GM18508 (cell line): Measurements from ENCODE around the gene GNAQ.

Experiments
- ATAC-seq: cut with Tn5 transposase; IDR thresholded peaks from one replicate; pipeline ENCODE4 v1.9.1; 2021; ENCODE audit warnings: moderate number of reproducible peaks; ENCODE audit not compliant: insufficient read depth, unreplicated experiment

Gene GNAQ

DNA sequence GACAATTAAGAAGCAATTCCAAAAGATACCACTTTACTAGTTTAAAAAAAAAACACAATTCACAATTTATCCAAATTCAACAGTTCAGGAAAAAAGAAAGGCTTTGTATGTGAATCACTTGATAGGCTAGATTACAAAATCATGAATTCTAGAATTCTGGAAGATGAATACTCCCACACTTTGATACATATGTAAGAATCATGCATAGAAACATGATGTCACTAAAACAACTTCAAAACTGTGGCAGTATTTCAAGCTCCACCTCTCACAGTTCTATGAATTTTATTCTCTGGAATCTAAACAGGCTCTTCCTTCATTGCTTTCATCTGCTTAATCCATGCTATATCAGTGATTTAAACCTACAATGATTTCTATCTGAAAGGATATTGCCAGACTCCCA is 51.0 kb downstream of the GNAQ start:
- no peak for ATAC-seq

DNA sequence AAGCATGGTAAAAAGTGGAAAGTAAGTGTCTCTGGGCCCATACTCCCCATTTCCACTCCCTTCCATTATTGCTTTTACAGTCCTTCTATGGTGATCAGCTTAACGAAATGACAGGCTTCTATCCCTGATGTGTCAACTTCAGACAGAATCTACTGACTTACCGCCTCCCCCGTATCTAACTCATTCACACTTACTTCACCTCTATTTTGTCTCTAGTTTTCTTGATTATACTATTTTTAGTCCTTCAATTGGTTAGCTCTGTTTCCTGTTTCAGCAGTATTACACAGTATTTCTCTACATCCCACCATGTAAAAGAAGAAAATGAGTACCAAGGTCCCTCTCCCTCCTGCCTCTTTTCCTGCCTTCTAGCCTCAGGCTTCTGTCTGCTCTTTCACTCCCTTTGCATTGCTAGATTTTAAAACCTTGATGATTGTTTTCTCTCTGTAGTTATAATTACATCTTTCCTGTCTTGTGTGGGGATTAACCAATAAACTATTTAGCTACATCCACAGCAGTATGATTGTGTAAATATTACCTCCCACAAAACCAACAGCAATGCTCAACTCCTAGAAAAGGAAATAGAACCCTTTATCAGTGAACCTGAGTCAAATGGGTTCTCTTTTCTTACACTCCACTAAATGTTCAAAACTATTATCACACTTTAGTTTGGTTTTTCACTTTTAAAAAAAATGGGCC is 53.4 kb downstream of the GNAQ start:
- ATAC-seq, result no peak

DNA sequence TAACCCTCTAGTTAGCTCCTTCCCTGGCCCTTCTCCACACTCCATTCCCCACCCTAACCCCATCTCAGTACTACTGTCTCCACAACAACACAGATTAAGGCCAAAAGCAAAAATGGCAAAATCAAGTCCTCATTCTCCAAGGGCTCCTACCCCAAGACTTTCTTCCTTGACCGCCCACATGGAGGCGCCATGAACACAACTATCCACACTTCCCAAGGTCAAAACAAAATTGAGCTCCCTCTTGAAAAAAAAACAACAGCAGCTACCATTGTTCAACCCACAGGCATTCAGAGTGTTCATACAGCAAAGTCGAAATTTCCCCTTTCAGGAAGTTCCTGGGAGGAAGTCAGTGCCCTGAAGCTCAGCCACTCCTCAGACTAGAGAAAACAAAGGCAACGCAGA is 54.4 kb downstream of the GNAQ start:
- no peak for ATAC-seq

DNA sequence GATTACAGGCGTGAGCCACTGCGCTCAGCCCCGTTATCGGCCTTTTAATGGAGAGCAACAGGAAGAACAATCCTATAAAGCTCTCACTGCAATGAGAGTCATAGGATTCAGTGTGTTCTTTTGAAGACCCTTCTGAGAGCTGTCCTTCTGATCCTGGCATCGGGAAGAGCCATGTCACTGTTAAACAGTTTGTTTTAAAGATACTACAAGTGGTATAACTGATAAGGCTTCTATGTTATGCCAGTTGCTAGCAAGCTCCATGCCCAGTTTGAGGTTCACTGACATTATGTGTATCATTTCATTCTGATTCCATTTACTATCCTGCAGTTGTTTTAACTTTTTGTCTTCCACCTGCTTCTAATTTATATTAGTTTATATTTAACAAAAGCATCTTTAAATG is 55.8 kb downstream of the GNAQ start:
- no peak for ATAC-seq

DNA sequence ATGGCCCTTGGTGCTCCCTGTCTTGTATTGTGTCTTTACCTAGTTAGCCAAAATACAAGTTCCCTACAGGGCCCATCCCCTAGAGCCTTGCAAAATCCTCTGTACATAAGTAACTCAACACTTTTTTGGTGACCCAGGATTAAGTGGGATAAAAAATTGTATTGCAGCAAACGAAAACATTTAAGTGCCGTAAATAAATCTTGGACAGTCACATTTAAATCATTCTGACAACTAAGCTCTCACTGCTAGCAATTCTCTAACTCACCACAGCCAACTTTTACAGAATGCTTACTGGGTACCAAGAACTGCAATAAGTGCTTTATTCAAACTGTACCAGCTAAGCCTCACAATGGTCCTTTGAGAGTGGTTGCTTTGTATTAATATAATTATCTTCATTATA is 56.6 kb downstream of the GNAQ start:
- ATAC-seq, result no peak

DNA sequence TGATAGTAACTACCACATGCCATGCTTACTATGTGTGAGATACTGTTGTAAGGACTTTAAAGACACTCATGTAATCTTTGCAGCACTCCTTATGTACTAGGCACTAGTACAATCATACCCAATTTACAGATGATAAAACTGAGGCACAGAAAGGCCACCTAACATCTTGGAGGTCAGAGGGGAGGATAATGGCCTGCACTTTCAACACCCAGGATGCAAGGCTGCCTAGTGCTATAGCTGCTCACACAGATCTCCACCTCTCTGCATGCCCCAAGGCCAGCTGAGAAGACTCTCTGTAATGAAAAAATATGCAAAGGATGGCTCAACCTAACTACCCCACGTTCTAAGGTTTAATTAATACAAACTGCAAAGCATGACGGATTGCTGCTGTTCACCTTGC is 57.2 kb downstream of the GNAQ start:
- ATAC-seq, result no peak

DNA sequence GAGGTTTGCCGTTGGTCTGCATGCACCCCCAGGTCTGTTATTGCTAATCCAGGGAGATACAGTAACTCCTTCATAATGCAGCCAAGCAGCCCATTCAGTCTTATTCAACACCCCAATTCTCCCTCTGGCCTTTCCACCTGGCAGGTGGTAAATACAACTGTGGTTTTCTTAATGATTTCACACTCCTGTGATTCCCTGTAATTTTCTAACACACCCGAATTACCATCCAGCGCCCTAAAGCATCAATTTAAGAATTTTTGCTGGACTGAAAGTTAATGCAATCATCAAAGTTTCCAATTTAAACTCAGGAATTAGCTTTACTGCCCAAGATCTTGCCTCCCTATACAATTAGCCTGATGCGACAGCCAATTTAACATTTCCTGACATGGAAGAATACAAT is 62.5 kb downstream of the GNAQ start:
- ATAC-seq, result no peak

DNA sequence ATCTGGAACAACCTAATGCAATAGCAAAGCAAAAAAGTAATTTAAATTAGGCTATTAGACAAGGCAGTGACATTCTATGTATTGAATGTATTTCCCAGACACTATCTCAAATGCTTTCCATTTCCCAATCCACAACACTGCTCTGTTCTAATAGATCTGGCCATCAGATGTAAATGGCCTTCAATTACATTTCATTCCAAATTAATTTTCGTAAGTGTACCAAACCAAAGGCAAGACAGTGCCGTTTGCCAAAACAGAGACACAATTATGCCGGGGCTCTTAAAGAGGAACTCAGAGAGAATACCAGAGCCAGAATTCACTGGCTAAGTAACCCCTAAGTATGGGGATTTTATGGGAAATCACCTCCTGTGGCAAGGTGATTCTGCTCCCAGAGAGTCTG is 63.1 kb downstream of the GNAQ start:
- no peak for ATAC-seq

DNA sequence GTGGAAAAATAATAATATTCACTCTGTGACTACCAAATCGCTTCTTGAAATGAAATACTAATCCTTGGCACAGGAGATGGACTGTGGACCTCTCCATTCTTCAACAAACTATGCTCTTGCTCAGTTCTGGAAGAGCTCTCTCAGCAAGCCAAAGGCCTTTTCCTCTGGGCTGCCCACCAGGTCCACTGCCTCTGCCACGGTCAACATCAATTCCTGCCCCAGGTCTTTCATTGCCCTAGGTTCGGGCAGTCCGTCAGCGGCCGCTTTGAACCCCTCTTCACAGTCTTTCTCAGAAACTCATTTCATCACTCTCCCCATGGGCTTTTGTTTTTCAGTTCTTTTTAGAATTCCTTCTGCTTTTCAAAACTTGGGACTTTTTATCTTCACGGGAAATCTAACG is 64.9 kb downstream of the GNAQ start:
- no peak for ATAC-seq

DNA sequence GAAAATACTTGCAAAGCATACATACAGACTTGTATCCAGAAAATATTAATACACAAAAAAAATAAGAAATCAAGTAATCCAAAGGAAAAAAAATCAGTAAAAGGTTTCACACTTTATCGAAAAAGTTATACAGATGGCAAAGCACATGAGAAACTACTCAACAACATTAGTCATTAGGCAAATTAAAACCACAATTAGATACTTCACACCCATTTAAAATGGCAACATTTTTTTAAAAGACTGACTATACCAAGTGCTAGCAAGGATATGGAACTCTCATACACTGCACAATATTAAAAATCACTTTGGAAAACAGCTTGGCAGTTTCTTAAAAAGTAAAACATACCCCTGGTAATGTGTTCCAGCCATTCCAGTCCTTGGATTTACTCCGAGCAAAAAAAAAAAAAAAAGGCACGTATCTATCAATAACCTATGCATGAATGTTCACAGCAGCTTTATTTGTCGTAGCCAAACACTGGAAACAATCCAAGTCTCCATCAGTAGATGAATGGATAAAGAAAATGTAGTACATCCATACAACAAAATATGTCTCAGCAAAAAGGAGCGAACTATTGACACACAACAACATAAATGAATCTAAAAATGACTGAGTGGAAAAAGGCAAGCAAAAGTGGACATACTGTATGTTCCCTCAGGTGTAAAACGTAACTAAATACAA is 66.0 kb downstream of the GNAQ start:
- no peak for ATAC-seq

DNA sequence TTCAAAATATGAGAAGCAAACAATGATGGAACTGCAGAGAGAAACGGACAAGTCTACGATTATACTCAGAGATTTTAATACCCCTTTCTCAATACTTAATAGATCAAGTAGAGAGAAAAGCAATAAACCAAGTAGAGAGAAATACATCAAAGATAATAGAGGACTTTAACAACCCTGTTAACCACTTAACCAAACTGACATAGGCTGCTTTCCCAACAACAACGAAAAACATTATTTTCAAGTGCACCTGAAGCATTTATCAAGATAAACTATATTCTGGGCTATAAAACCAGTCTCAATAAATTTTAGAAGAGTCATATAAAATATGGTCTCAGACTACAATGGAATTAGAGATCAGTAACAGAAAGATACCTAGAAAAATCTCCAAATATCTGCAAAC is 67.4 kb downstream of the GNAQ start:
- ATAC-seq, result no peak

DNA sequence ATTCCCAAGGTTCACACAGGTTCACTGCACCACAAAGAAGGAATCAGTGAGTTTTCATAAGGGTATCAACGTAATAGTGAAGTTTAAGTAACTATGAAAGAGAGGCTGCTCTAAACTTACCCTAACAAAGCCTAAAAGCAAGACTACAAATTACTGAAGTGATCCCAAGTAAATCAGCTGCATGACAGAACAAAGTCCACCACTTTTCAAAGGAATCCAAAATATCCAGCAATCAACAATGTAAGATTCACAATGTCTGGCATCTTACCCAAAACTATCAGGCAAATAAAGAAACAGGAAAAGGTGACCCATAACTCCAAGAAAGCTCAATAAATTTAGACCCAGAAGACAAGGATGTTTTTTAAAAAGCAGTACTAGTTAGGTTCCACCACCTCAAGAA is 70.1 kb downstream of the GNAQ start:
- ATAC-seq, result no peak

DNA sequence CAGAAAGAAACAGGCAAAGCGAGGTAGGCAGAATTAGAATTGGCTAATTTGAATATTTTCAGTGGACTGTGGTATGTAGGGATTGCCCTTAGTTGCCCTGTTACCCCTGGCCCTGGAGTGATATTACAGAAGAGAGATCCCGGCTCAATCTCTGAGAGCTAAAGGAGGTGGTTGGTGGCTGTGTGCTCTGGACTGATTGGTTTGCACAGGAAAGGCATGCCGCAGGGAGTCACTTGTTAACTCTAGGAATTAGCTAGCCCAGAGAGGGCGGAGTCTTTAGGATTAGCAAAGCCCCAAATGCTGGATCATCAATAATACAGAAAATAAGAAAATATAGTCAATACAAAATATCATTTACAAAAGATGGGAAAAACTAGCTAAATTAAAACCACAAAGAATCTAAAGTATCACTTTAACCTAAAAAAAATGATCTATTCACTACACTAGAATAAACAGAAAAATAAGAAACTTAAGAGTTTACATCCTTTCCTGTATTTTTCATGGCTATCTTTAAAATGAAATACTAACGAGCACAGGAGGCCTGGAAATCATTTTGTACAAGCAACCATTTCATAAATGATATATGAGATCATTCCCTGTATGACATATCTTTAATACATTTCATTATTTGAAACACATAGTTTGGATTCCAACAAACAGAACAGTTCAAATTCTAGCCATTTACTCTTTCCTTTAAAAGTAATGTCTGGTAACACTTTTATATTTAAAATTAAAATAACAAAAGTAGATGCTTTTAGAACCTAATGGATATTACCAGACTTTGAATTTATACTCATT is 71.1 kb downstream of the GNAQ start:
- no peak for ATAC-seq

DNA sequence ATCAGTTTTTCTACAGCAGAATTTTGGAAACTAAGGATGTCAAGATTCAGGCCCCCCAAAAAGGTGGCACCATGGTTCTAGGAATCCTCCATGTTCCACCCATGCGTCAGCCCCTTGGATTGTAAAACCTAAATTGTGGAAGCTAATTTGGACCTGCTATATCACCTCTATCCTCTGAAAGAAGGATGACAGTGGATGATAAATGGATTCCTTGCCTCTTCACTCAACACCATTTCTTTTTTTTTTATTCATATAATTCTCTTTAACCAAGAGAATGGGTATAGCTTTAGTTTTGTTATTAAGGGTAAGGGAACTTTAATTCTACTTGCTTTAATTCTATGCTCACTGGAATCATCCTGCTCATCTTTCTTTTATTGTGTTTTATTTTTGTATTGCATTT is 71.8 kb downstream of the GNAQ start:
- no peak for ATAC-seq

DNA sequence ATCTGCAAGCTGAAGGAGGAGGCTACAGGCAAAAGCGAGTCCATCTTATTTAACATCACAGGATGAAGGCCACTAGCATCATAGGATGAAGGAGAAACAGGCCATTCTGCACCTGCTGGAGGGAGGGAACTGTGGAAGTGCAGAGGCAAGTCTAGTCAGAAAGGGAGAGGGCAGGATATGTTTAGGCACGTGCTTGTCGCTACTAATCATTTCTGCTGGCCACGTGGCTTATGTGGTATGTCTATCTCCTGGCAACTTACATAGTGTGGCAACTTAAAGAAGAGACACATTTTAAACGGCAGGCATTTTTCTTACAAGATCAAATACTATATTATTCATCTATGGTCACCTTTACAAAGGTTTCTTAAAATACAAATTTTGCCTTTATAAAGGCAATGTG is 74.0 kb downstream of the GNAQ start:
- ATAC-seq, result no peak

DNA sequence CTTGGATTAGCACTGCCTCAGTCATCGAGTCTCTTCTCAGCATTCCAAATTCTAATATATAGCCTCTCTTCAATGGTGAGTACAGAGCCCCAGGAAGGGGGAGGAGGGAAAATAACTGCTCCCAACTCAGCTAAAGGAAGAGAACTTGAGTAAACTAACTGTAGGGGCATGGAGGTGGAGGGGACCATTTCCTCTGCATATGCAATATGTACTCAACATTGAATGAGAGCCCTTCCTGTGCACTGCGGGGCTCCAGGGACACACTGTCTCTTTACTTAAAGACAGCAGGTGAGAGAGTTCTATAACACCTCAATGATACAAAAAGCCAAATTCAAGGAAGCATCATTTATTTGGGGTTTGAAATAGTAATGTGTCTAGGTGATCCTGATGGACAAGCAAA is 75.1 kb downstream of the GNAQ start:
- no peak for ATAC-seq

DNA sequence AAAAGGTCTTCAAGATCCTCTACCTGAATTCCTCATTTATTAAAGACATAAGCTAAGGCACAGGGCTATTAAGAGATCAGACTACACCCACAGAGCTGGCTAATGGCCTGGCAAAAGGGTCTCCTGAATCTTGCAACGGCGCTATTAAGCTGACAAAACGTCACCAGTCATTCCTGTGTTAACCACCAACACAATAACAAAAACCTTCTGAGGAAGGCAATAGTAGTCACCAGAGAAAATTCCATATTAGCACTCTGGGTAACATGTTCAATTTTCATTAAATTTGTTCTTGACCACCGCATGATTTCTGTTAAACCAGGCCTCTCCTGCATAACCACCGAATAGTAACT is 77.0 kb downstream of the GNAQ start:
- no peak for ATAC-seq

DNA sequence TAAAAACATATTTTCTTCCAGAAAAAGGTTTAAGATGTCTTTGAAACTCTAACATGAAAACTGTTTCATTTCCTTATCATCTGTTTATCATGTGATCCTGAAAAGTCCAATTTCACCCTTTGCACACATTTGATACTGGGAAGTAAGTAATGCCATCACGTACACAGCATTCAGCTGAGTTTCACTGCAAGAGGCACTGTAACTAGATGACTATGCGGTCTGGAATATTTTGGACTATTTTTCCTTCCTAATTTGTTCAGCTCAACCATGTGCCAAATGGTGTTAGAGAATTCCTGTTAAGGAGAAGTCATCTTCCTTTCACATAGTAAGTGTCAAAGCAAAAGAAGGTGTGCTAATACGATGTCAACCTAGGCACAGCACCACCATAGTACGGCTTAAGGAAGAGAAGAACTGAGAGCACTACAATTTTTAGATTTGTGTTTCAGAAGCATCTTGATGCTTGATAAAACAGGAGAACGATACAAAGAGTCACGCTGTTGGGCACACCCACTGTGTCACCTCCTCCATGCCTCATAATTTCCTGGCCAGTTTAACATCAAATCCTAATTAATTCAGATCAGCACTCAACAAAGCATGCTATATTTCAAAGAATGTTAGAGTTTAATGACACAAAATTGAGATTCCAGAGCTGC is 77.5 kb downstream of the GNAQ start:
- ATAC-seq, result no peak

DNA sequence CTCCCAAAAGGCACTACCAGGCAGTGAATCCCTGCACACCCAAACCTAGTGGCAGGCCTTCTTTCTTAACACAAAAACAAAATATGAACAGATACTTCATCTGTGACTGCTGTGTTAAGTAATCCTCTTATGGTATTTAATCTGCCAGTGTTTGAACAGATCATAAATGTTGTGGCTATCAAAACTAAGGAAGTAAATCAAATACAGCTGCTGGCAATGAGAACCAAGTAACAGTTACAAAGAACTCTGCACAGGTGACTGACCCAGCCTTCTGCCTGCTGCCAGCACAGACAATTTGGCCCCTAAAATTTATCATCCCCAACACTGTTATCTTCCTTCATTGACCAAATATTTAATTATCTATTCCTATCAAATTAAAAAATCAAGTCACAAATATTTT is 78.0 kb downstream of the GNAQ start:
- no peak for ATAC-seq

DNA sequence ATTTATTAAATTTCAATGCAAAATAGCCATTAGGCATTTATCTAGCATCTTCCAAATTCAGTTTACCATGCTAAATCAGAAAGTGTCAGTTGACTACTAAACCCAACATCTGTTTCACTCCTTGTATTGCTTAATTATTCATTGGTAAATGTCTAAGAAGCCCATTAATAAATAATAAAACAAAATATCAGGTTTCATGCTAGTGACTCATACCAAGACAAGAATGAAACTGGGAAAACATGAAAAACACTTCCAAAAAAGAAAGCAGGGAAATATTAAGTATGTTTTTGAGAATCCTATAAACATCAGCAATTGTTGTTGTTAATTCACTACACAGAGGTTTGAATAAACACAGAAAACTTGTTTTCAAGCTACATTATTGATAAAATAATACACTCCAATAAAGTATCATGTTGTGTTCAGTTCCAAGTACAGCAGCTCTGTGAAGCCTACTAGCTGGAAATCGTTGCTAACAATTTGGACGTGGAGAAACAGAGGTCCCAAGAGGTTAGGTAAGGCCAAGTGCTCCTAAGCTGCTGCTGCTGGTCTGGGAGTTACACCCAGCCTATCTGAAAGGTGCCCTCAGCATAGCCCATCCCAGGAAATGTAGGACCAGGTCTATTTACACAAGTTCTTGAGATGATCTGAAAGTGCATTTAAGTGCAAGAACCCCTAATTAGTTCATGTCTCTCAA is 78.8 kb downstream of the GNAQ start:
- no peak for ATAC-seq

DNA sequence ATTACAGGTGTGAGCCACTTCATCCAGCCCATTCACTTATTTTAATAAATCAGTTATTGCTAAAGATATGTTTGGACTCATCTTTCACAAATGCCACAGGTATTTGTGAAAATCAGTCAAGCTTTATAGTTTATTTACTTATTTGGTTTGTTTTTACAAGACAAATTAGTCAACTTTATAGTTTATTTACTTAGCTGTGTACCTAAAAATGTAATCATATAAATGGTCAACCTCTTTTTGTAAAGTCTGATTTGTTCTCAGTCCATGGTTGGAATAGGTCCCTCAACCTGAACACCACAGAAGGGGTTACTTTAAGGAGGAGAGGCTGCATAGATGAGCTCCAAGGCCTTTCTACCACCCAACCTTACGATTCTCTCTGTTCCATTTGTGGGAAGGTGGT is 80.2 kb downstream of the GNAQ start:
- no peak for ATAC-seq
